OCI-LY7 (cell line): ENCODE measurements around the gene PNO1. TPM values are rescaled to one million over a fixed set of nuclear protein-coding genes. Genes with fewer than 3 reads are reported as not detected.
A peak's percentile ranks its signal among the peaks of the same experiment; 100 is the strongest.

ENCODE experiments used
- BruUV-seq: library from RNA; stranded (reverse); fragments of 400-500 nt; replicated peaks from 2 replicates; lab custom pipeline; 2021; lab: Mats Ljungman, UMichigan
- CTCF ChIA-PET: fragments of 300-600 bp; sonication (Branson Sonifier 250); formaldehyde crosslinking; loops from one replicate; lab custom pipeline; 2022; ENCODE audit warnings: antibody characterized with exemption; ENCODE audit not compliant: unreplicated experiment; lab: Charles Lee
- POLR2A ChIA-PET: fragments of 300-600 bp; sonication (Branson Sonifier 250); formaldehyde crosslinking; loops from one replicate; lab custom pipeline; 2022; ENCODE audit warnings: antibody characterized with exemption; lab: Charles Lee
- DNase-seq: peaks from one replicate; pipeline ENCODE4 v3.0.0-alpha.2; 2015; ENCODE audit warnings: low spot score
- H2AFZ ChIP-seq: fragments of 200-600 bp; sonication (generic), shearing (Covaris generic); 2 replicates; pipeline ENCODE4 v1.6.1; 2014; ENCODE audit warnings: mild to moderate bottlenecking, antibody characterized with exemption, low read length, moderate library complexity
- H3K27ac ChIP-seq: fragments of 200-600 bp; sonication (generic); 2 replicates; pipeline ENCODE4 v1.5.1; 2014; ENCODE audit warnings: mixed run types, low read depth, mild to moderate bottlenecking, moderate library complexity, low read length, inconsistent platforms; ENCODE audit not compliant: poor library complexity, severe bottlenecking
- H3K36me3 ChIP-seq: fragments of 200-600 bp; sonication (generic); 2 replicates; pipeline ENCODE4 v1.6.1; 2014; ENCODE audit warnings: mild to moderate bottlenecking, antibody characterized with exemption, low read length, moderate library complexity, mixed read lengths; ENCODE audit not compliant: insufficient read depth
- H3K4me1 ChIP-seq: fragments of 200-600 bp; sonication (generic); 2 replicates; pipeline ENCODE4 v1.5.1; 2014; ENCODE audit warnings: mild to moderate bottlenecking, low read length; ENCODE audit not compliant: insufficient read depth, poor library complexity, severe bottlenecking
- H3K4me2 ChIP-seq: fragments of 200-600 bp; sonication (generic); 2 replicates; pipeline ENCODE4 v1.6.1; 2014; ENCODE audit warnings: mild to moderate bottlenecking, low read length
- H3K4me3 ChIP-seq: fragments of 200-600 bp; sonication (generic); 2 replicates; pipeline ENCODE4 v1.5.1; 2014; ENCODE audit warnings: mild to moderate bottlenecking, low read depth, low read length; ENCODE audit not compliant: poor library complexity, severe bottlenecking
- H3K79me2 ChIP-seq: fragments of 200-600 bp; sonication (generic); 2 replicates; pipeline ENCODE4 v1.6.1; 2016; ENCODE audit warnings: low read depth, mild to moderate bottlenecking, low read length, moderate library complexity, mixed read lengths; ENCODE audit not compliant: insufficient read depth
- H3K9me2 ChIP-seq: fragments of 200-600 bp; sonication (generic); 2 replicates; pipeline ENCODE4 v1.6.1; 2016; ENCODE audit warnings: mild to moderate bottlenecking, low read length, mixed read lengths; ENCODE audit not compliant: insufficient read depth
- H3K9me3 ChIP-seq: fragments of 200-600 bp; sonication (generic); 2 replicates; pipeline ENCODE4 v1.6.1; 2014; ENCODE audit warnings: mild to moderate bottlenecking, mixed run types, low read length, mixed read lengths
- H4K20me1 ChIP-seq: fragments of 200-600 bp; sonication (generic); 2 replicates; pipeline ENCODE4 v1.6.1; 2014; ENCODE audit warnings: mild to moderate bottlenecking, antibody characterized with exemption, low read length, moderate library complexity, mixed read lengths; ENCODE audit not compliant: insufficient read depth
- EZH2phosphoT487 ChIP-seq: fragments of 200-600 bp; sonication (generic); IDR thresholded peaks from 2 replicates; pipeline ENCODE4 v1.6.1; 2018; ENCODE audit warnings: low read depth, borderline replicate concordance, mild to moderate bottlenecking, mixed run types, antibody characterized with exemption, low read length, moderate library complexity, mixed read lengths
- intact Hi-C: fragments of 100-400 bp; cut with micrococcal nuclease; formaldehyde crosslinking; loops from one replicate; pipeline ENCODE4 v1.10.0; 2022; ENCODE audit not compliant: unreplicated experiment
- total RNA-seq, 2 experiments: library from RNA; depleted of rRNA in 1 of 2; stranded (reverse); fragments of >200 nt in 1 of 2; shearing (Covaris generic) in 1 of 2; gene quantifications; 2 replicates each; pipeline ENCODE4 v1.2.3, GENCODE V29; 2014 to 2022
- TF ChIP-seq, protein P1 (sequence below): fragments of 200-600 bp; sonication (generic); conservative IDR thresholded peaks from 2 replicates; pipeline ENCODE4 v1.5.1; 2014; ENCODE audit warnings: mild to moderate bottlenecking, antibody characterized with exemption, low read length, moderate library complexity, mixed read lengths

The PNO1 gene
- total RNA-seq, 2 experiments from 2014 or later: 18.6 to 22.5 TPM

DNA sequence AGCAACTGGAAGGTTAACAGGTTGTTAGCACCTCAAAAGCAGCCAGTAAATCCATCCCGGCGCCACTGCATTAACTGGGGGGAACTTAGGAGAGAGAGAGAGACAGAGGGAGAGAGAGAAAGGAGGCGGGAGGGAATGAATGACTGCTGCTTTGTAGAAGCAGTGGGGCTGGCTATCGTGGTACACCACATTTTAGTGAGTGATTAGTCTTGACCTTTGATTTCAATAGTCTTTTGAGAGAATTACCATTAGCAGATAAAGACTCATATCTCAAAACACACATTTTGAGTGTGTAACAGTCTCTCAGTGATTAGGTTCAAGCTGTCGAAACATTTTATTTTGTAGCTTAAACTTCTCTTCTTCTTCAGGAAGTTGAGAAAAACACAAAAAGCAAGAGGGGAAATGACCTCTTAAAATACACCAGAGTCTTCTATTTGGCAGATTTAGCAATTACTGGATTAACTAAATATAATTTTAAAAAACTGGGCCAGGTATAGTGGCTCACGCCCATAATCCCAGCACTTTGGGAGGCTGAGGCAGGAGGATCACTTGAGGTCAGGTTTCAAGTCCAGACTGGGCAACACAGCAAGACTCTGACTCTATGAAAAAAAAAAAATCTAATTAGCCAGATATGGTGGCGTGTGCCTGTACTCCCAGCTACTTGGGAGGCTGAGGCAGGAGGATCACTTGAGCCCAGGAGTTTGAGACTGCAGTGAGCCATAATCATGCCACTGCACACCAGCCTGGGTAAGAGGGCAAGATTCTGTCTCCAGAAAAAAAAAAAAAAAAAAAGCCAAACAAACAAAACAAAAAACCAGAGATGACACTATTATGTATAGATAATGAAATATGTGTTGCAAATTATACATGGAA is 22.0 kb upstream of the PNO1 start:
- Histone ChIP-seq H3K36me3 (peaks cover 71% of the 10 kb centered on the region), H3K9me2 (no peaks in the 10 kb centered on the region), H3K79me2 (no peaks in the 10 kb centered on the region), H2AFZ (no peak overlapping the region), H3K9me3 (no peaks in the 10 kb centered on the region), H3K4me2 (no peak overlapping the region), H3K4me1 (no peaks in the 10 kb centered on the region), H4K20me1 (no peaks in the 10 kb centered on the region), H3K27ac (no peak overlapping the region), H3K4me3 (no peak overlapping the region)
- no TSS peak for BruUV-seq
- CTCF ChIA-PET: no interaction called here
- POLR2A ChIA-PET: interaction anchor here (0.7 to 1.6 kb wide), 7 partner anchors 9 to 93 kb away, joined by 3 to 9 read pairs (median 4); no protein-coding TSS in a partner anchor
- TF ChIP-seq, protein P1, sequence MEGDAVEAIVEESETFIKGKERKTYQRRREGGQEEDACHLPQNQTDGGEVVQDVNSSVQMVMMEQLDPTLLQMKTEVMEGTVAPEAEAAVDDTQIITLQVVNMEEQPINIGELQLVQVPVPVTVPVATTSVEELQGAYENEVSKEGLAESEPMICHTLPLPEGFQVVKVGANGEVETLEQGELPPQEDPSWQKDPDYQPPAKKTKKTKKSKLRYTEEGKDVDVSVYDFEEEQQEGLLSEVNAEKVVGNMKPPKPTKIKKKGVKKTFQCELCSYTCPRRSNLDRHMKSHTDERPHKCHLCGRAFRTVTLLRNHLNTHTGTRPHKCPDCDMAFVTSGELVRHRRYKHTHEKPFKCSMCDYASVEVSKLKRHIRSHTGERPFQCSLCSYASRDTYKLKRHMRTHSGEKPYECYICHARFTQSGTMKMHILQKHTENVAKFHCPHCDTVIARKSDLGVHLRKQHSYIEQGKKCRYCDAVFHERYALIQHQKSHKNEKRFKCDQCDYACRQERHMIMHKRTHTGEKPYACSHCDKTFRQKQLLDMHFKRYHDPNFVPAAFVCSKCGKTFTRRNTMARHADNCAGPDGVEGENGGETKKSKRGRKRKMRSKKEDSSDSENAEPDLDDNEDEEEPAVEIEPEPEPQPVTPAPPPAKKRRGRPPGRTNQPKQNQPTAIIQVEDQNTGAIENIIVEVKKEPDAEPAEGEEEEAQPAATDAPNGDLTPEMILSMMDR: no peak
- no peak for TF ChIP-seq EZH2phosphoT487
- intact Hi-C loops: no loop called here
- DNase-seq: no peak

DNA sequence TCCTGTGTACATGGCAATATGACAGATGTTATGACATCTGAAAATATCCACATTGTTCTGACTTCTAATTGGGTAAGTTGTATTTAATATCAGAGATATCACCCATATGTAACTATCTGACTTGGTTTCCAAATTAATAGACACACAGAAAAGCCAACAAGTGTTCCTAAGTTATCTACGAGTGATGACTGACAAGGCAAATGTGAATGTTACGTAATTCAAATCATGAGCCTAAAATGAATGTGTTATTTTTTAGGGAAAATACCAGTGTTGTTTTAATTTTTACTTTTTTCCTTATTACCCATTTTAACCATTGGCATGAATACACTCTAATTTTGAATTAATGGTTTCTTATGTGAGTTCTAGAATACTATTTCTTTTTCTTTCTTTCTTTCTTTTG is 15.8 kb upstream of the PNO1 start:
- CTCF ChIA-PET: no interaction called here
- H3K79me2 ChIP-seq: no peaks in the 10 kb centered on the region; the same call in 1 of the 2 replicates
- POLR2A ChIA-PET: no interaction called here
- H2AFZ ChIP-seq: no peak overlapping the region
- no peak overlapping the region for H3K4me3 ChIP-seq
- no peaks in the 10 kb centered on the region for H3K9me3 ChIP-seq
- DNase-seq: no peak
- H3K4me1 ChIP-seq: no peaks in the 10 kb centered on the region
- H4K20me1 ChIP-seq: no peaks in the 10 kb centered on the region
- peaks cover 77% of the 10 kb centered on the region for H3K36me3 ChIP-seq
- no peak overlapping the region for H3K4me2 ChIP-seq
- intact Hi-C loops: no loop called here
- no peak overlapping the region for H3K27ac ChIP-seq
- no peaks in the 10 kb centered on the region for H3K9me2 ChIP-seq
- no TSS peak for BruUV-seq
- TF ChIP-seq EZH2phosphoT487: no peak
- TF ChIP-seq, protein P1: no peak

DNA sequence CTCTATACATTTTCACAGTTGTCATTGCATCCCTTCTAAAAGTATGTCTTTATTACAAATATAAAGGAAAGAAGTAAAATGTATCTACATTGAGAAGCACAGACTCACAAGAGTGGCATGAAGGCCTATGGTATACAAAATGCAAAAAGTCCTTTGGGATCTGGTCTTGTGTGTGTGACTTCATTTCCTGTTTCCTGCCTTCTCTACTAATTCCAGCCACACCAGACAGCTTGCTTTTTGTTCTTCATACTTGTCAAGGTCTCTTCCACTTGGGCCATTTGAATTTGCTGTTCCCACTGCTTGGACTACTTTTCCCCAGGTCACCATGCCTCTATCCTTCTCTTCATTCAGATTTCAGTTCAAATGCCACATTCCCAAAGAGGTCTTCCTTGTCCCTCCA is 6.7 kb upstream of the PNO1 start:
- peak overlapping the region; percentile 4 for H3K27ac ChIP-seq
- intact Hi-C loops: loop anchor here (10.0 kb wide), 1 partner anchor 294 kb away; no protein-coding TSS in a partner anchor
- BruUV-seq: no TSS peak
- peaks cover 10% of the 10 kb centered on the region for H3K36me3 ChIP-seq
- TF ChIP-seq EZH2phosphoT487: no peak
- TF ChIP-seq, protein P1: no peak
- no peaks in the 10 kb centered on the region for H4K20me1 ChIP-seq
- CTCF ChIA-PET: no interaction called here
- POLR2A ChIA-PET: interaction anchor here (0.5 to 1.0 kb wide), 2 partner anchors 9 to 19 kb away, joined by 3 to 7 read pairs; no protein-coding TSS in a partner anchor
- H2AFZ ChIP-seq: no peak overlapping the region
- H3K9me3 ChIP-seq: no peaks in the 10 kb centered on the region
- DNase-seq: peak; percentile 17
- peaks cover 31% of the 10 kb centered on the region for H3K4me1 ChIP-seq
- H3K79me2 ChIP-seq: peaks cover 29% of the 10 kb centered on the region; the same call in 1 of the 2 replicates
- H3K4me3 ChIP-seq: peak overlapping the region; percentile 5
- no peaks in the 10 kb centered on the region for H3K9me2 ChIP-seq
- peak overlapping the region; percentile 60 for H3K4me2 ChIP-seq
